GM21723 (cell line): ENCODE measurements around the gene MAP4K2.

ENCODE experiments used
- ATAC-seq: cut with Tn5 transposase; IDR thresholded peaks from one replicate; pipeline ENCODE4 v1.9.1; 2021; ENCODE audit warnings: mild to moderate bottlenecking, moderate library complexity; ENCODE audit not compliant: unreplicated experiment

The MAP4K2 gene

DNA sequence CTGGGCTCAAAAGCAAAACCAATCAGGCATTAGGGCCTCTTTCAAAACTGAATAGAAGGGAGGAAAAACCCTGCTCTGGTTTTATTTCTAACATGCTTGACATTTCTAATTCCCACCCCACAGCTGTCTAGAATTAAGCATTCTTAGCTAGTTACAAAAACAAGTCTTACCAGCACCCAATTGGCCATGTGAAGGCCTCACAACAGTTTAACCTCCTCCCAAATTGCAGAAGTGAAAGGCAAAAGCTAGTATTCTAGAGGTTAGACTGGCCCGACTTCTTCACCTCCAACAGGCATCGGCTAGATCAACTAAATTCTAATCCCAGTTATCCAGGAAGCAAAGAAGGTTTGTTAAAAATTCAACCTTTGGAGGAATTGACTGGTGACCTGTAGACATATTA is 31.2 kb downstream of the MAP4K2 start:
- ATAC-seq, result no peak

DNA sequence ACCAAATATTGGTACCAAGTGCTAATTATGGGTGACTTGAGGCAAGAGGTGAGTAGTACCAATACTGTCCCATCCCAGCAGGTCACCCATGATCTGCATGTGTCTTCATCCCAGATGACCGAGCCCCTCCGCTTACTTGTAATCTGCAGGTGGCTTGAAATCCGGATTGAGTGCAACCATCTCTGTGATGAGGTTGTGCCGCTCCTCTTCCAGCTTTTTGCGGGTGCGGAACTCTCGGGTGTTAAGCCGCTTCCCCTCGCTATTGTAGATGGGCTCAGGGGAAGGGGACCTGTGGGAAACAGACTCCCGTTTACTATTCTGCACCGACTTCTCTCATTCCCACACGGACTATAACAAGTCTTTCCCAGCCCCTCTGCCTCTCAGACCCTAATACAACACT is 32.9 kb downstream of the MAP4K2 start:
- no peak for ATAC-seq

DNA sequence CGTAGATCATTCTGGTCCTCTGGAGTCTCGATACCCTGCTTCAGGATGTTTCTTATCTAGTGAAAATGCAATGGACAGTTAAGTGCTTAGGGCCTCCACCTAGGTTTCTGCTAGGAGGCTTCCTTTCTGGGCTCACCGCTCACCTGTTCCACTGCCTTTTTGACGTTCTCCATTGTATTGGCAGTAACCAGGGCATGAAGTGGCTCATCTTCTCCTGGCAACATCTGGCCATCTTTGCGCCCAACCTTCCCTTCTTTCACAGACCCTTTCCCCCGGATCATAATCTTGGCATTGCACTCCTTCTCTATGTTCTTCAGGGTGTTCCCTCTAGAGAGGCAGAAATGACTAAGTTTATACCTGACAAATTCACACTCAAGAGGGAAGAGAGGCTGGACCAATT is 33.7 kb downstream of the MAP4K2 start:
- no peak for ATAC-seq

DNA sequence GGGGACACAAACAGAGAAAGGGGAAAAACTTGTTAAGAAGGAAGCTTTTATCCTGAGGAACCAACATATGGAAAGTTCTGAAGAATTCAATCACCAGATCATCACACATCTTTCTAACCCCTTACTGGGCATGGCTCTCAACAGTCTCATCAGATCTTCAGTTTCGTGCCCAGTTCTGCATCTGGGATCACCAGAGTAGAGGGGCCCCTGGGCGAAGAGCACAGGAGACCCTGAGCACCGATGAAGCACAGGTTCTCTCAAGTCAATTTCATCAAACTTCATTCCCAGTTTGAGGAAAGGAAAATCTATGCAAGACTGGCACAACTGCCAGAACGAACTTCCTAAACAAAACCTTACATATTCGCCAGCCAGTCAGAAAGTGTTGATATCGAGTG is 34.7 kb downstream of the MAP4K2 start:
- ATAC-seq, result no peak

DNA sequence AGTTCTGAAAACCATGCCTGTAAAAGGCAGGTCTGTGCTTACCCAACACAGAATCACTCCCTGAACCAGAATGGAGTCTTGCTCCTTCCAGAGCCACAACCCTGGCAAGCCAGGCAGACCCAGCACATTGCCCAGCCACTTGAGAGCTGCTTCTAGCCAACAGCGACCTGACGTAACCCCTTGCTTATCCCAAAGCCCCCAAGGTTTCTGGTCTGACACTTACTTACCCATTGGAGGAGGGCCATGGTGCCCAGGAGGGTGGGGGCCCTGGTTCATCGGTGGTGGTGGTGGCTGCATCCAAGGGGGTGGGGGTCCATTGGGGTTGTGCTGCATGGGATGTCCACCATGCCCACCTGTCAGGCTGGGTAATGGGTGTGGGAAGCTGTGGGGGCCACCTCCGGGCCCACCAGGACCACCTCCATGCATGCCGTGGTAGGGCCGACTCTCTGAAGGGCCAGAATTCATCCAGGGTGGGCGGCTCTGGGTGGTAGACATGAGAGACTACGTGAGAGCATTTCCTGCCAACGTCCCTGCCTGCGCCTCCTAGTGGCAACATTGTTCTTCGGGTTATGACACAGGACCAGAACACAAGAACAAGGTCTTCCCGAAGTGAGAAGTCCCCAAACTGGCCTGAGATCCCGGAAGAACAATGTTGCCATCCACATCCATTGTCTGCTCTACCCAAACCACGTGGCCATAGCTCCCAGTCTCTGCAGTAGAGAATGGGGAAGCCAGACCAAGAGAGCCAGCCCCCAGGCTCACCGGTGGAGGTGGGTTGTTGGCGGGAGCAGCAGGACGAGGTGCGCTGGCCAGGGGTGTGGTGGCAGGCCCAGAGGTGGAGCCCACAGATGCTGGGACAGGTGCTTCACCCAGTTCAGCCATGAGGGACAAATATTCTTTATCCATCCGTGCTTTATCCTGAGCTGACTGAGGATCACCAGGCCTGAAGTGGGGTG is 35.4 kb downstream of the MAP4K2 start:
- no peak for ATAC-seq

DNA sequence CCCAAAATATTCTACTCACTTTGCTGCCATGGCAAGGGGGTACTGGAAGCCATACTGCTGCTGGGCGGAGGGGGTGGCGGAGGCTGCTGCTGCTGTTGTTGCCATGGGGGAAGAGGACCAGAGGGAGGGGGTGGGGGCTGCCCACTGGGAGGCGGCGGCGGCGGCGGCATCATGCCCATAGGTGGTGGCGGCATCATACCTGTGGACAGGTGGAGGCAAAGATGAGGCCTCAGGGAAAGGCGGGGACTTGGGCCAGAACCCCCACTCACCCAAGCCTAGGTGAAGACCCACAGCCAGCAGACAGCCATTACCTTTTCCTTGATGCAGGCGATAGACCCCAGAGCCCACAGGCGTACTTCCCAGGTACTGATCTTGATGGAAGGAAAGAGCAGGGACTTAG is 36.1 kb downstream of the MAP4K2 start:
- no peak for ATAC-seq

DNA sequence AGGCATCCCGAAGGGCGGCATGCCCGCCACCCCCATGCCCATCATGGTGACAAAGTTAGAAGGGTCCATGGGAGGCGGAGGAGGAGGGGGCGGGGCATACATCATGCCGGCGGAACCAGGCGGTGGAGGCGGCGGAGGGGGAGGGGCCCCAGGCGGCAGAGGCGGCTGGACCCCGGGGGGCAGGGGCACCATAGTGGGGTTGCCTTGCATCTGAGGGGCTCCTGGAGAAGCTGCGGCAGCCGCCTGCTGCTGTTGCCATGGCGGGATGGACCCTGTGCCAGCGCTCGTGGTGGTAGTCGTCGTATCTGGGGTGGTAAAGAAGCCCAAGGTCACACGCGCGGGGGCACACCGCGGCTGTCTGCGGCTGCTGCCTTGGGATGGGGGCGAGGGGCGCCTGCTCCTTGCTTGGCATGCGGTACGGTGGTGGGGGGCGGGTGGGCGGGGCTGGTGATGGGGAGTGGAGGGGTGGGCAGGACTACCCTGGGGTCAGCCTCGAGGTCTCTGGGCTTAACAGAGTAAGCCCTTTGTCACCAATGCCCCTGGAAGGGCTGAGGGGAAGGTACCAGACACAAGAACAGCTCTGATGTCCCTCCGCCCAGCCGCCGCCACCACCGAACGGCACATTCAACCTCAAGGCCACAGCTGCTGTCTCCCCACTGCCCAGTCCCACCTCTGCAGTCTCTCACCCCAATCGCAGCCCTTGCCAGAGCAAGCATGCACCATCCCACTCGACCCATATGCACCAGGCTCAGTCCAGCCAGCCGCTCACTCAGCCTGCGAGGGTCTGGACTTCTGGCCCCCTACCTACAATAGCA is 37.0 kb downstream of the MAP4K2 start:
- no peak for ATAC-seq

DNA sequence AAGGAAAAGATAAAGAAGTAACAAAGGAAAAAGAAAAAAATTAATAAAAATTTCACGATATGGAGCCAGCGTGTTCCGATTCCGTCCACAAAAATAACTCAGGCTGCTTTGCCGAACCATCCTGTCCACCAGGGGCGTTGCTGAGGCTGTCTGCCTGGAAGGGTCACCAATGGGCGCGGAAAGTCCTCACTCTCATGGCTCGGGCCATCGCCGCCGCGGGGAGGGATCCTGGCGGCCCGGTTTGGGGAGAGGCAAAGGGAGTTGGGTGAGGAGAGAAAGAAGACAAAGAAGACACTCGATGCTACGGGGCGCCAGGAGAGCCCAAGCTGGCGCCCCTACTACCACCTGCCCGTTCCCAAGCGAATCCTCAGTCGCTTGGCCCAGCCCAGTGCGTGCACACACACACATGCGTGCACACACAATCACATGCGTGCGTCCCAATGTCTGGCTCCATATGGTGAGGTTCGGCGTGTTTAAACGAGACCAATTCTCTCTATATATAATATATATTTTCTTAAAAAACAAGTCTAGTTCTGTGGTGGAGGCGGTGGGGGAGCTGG is 37.6 kb downstream of the MAP4K2 start:
- no peak for ATAC-seq

DNA sequence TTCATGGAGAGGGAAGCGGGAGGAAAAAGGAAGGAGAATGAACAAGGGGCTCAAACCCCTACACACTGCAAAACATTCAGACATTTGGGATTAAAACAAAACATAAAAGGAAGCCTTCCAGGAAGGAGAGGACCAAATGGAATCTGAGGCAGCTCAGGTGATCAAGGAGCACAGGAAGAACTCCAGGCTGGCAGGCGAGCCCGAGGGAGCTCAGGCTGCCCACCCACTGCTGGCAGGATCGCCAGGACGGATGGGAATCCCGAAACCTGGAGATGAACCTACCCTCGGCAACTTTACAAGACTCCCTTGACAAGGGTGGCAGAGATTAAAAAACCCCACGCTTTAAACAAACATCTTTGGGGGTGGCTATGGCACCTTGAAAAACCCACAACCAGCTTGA is 38.3 kb downstream of the MAP4K2 start:
- ATAC-seq, result no peak

DNA sequence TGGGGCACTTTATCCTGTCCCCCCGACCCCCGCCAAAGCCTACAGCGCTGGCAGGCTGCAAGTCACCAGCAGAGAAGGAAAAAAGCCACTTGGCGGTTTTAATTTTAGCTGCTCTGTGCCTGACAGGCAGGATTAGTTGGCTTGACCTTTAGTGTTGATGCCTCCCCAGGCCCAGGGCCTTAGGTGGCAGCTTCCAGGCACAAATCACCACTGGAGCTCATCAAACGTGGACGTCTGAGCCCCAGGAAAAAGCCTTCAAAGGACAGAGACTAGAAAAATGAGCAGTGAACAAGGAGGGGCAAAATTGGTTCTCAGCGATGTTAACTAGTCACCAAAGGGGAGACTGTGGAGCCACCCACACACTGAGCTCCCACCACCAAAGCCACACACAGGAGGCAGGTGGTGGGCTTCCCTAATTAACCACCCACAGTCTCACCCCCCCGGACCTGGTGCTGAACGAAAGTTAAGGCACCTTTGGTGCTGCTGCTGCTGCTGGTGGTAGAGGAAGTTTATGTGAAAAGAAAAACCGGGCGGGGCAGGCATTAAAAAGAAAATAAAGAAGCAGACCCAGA is 38.9 kb downstream of the MAP4K2 start:
- ATAC-seq, result no peak

DNA sequence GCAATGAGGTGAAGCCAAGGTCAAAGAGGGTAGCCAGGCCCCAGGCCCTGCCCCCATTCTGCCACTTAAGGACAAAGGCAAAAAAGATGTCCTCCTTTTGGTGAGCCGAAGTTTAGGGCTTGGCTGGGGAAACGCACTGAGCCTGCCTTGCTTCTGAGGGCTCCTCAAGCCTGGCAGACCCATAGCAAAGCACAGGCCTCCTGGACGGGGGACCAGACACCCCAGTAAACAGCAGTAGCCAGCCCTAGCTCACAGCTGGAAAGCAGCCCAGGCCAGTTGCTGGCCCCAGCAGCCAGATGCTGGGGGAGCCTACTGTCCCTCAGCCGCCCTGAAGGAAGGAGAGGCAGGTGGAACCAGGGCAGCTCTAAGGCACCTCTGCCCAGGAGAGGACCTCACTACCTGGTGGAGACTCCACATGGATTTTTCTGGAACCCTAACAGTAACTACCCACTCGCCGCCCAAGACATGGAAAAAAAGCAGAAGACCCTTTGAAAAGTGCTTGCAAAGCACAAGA is 39.4 kb downstream of the MAP4K2 start:
- ATAC-seq, result no peak

DNA sequence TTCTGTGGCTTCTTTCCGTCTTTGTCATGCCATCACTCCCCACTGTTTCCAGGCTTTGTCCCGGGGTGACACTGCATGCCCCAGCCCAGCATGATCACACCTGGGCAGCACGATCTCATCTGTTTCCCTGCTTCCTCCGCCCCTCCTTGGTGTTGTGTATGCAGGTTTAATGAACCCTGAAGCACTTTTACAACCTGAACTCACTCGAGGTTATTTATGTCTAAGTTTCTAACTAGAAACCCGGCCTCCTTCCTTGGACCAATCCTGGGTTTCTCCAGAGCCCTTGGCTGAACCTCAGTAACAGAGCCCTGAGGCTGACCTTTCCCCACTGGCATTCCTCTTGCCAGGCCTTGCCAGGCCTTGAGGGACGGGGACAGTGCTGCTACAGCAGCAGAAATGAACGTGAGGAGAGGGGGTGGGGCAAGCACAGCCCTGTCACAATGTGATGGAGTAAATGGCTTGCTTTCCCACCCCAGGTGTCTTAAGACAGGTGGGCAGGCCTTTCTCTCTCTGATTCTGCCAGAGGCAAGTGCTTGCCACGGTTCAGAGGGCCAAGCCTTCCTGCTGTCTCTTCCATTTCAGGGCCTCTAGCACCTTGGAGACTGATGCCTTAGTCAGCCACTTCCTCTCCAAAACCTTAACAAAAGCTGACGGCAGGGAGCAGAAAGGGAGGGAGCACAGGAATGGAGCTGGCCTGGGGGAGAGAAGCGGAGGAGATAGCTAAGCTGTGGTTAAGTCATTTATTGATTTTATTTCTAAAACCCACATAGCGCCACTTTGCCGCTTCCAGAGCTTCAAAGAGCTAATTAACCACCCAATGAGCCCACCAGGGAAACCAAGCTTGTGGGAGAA is 40.1 kb downstream of the MAP4K2 start:
- no peak for ATAC-seq

DNA sequence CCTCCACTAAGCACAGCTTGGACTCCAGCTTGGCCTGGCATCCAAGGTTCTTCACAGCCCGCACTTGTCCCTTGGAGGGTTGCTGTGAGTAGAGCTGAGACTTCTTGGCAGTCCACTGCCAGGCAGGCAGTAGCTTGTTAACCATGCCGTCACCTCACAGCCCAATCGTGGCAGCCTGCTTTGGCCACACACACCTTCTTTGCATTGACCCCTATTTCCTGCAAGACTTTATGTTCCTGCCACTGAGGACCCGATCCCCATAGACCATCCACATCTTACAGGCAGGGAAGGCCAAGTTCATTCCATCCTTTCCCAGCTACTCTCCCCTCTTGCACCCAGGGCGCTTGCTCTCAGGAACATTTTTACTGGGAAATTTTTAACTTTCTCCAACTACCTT is 40.7 kb downstream of the MAP4K2 start:
- ATAC-seq, result no peak

DNA sequence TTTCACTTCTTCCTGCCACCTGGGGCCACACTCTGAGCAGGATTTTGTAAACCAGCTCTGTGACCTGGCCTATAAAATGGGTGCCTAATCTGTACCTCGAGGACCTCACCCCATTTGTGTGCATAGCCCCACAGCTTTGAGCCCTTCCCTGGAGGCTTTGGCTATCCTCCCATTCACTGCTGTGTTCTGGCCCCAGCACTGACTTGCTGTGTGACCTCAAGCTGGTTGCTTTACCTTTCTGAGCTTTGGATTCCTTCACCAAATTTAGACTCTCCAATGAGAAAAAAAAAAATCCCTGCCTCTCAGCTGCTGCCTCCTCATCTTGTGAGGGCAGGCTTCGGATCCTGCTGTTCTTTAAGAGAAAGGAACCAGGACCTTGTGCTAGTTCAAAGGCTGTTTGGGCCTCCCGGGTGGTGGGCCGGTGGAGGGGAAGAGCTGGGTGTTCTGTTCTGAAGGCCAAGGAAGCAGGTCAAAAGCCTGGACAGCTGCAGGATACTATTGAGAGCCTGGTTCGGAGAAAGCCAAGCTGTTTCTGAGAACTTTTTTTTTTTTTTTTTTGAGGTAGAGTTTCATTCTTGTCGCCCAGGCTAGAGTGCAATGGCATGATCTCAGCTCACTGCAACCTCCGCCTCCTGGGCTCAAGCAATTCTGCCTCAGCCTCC is 42.1 kb downstream of the MAP4K2 start:
- ATAC-seq, result no peak

DNA sequence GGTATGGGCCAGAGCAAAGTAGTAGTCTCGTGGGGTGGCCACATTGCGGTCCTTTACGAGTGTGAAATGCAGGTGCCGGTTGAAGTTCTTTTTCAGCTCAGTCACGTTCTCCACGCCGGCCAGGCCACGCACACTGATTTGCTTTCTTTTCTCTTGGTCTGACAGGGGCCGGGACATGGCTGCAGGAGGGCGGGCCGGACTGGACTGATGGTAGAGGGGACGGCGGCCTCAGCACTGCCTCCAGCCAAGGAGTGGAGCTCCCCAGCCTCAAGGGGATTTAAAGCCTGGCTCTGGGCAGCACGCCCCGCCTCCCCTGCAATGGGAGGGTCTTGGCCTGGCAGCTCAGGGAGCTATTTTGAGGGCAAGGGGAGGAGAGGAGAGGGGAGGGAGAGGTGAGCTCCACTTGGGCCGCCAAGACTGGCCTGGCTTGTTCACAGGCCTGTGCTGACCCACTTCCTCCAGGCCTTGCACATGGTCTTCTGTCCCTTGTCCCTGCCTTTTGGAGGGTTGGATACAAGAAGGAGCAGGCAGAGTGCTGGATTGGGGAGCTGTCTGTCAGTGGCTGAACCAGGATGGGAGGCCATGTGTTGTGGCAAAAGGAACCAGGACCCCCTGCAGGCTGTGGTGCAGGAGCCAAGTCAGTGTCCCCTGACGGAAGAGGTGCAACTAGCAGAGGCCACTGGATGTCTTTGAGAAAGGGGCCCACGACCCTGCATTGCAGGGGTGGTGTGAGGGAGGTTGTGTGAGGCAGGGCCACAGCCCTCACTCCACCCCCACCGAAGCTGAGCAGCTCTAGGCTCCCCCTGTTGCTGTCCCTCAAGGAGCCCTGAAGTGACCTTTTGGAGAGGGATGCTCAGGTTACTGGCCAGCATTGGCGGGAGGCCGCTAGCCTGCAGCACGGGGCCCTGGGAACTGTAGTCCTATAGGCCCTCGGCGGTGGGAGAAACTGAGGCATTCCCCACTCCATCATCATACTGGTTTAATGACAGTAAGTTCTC is 43.0 kb downstream of the MAP4K2 start, which contains the start of gene PYGM:
PYGM (minus strand) TSS at position 253 of the 998 bp plus-strand sequence; CDS start at position 177, 76 bp downstream.
- ATAC-seq, result no peak

DNA sequence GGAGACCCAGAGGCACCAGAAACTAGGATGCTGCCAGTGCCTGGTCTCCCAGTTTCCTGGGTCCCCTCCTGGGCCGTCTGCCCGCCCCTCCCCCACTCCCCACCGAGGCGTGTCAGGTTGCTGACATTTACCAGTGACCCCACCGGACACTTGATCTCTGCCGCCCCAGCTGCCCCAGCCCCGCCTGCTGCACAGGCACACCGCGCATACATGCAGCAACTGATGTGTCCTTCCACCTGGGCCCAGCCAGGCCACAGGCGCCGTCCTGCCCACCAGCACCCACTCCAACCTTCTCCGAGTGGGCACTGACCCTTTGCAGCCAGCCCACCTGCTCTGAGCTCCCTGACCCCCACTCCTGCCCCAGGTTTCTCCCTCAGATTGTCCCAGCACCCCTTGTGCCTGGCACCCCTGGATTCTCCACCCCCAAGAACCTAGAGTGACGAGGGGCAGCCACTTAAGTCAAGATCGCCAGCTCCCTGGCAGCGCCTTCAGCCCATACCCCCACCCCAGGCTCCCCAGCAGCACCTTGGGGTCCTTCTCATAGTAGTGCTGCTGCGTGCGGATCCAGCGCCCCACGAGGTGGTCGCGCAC is 43.8 kb downstream of the MAP4K2 start:
- ATAC-seq, result no peak

DNA sequence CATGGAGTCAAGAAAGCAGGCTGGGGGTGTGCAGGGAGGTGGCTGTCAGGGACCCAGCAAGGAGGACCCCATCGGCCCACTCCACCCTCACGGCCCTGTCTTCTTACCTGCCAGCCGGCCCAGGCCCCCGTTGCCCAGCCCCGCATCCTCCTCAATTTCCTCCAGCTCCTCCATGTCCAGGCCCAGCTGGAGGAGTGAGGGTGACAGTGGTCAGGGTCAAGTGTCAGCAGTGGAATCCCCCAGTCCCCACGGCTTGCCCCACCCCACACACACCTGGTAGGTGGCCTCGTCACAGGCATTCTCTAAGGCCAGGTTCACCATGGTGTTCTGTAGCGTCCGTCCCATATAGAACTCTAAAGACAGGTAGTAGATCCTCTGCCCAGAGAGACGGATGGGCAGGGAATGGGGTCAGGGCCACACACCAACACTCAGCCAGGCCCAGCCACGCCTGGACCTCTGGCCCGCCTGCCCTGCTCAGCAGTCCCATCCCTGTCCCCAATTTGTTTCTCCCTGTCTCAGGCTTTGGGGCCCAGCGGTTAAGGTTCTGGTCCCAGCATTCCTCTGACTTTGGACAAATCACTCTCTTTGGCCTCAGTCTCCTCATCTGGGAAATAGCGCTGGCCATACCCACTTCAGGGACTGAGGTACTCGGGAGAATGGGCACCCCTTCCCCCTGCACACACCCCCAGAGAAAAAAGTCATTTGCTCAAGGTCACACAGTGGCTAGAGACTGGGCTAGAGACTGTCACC is 44.5 kb downstream of the MAP4K2 start:
- no peak for ATAC-seq
